Peyer's patch (tissue), 4 donors: ENCODE measurements around the gene CYP2A6.
"Not testable (repeated sequence)": the region's sequence is repeated elsewhere in the genome, so short reads cannot be mapped to it uniquely, and the experiment has no call there.

Experiments used
- CTCF ChIP-seq, 6 experiments: fragments of 450-650 bp in 4 of 6; fragments of 200-600 bp in 2 of 6; sonication (generic) in 1 of 6; IDR thresholded peaks; one replicate each; pipeline ENCODE4 v1.5.1; 2017 to 2019; ENCODE audit warnings: antibody characterized with exemption in 6 of 6, mild to moderate bottlenecking in 3 of 6, moderate library complexity in 1 of 6
- POLR2A ChIP-seq, 2 donors: fragments of 450-650 bp; IDR thresholded peaks; one replicate each; pipeline ENCODE4 v1.5.1; 2017; ENCODE audit warnings: antibody characterized with exemption in 2 of 2, mild to moderate bottlenecking in 2 of 2, moderate library complexity in 2 of 2

GRCh38 chr19:40826312-40826698 lies 23.9 kb downstream of the CYP2A6 start:
- TF ChIP-seq POLR2A, CTCF (IDR thresholded peaks at IDR 0.05): not testable (repeated sequence)
